Glomerular visceral epithelial cell (primary cell): ENCODE measurements around the gene PLA2G7.
"Not testable (repeated sequence)": the region's sequence is repeated elsewhere in the genome, so short reads cannot be mapped to it uniquely, and the experiment has no call there.

Source experiments
- DNase-seq: peaks from one replicate; pipeline ENCODE4 v3.0.0-alpha.2; 2016; ENCODE audit errors: extremely low spot score

PLA2G7 gene

GRCh38 chr6:46734867-46735719 is at the start of gene PLA2G7:
TSS of gene PLA2G7 (minus strand) at chr6:46735375. CDS start at chr6:46722891, 12,484 bp downstream.
- no peak for DNase-seq

DNA sequence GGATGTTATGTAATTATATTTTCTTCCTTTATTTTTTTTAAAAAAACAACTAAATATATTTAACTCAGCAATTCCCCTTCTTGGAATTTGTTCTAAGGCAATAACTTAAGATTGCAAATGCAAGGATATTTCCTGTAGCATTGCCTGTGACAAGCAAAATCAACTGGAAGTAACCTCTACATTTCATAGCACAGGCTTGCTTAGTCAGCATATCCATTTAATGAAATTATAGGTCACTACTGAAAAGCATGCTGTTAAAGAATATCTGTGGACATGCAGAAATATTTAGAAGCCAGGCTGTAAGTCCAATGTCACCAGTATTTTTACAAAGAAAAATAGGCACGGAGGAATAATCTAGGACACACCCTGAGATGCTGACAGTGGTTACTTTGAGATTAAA is 49.4 kb upstream of the PLA2G7 start:
- DNase-seq: no peak

DNA sequence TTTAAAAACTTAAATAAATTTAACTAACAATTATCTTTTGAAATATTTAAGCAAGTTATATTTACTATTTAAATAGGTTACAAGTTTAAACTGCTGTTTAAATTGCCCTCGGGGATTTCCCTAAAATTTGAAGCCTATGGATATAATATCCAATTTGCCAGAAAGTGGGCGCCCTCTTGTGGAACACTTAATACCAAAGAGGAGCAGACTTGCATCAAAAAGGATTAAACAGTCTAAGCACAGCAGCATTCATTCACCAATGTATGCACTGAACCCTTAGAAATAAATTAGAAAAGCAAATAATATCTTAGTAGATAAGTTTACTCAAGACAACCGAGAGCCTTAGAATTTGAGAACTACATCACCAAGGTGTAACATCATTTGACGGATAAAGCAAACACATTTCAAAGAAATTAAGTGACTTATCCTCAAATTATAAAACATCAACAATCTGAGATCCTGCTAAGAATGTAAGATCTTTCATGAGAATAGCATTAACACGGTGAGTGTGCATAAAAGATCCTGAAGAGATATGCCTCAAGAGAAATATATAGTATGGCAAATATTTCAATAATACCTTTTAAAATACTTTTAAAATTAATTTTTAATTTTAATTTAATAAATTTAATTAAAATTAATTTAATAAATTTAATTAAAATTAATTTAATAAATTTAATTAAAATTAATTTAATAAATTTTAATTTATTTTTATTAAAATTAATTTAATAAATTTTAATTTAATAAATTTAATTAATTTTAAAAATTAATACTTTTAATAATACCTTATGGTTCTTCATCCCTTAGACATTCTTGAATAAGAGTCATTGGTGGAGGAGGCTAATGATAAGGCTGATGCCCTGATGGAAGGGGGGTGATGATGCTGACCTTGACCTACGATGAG is 46.6 kb upstream of the PLA2G7 start:
- peak; percentile 54 for DNase-seq

DNA sequence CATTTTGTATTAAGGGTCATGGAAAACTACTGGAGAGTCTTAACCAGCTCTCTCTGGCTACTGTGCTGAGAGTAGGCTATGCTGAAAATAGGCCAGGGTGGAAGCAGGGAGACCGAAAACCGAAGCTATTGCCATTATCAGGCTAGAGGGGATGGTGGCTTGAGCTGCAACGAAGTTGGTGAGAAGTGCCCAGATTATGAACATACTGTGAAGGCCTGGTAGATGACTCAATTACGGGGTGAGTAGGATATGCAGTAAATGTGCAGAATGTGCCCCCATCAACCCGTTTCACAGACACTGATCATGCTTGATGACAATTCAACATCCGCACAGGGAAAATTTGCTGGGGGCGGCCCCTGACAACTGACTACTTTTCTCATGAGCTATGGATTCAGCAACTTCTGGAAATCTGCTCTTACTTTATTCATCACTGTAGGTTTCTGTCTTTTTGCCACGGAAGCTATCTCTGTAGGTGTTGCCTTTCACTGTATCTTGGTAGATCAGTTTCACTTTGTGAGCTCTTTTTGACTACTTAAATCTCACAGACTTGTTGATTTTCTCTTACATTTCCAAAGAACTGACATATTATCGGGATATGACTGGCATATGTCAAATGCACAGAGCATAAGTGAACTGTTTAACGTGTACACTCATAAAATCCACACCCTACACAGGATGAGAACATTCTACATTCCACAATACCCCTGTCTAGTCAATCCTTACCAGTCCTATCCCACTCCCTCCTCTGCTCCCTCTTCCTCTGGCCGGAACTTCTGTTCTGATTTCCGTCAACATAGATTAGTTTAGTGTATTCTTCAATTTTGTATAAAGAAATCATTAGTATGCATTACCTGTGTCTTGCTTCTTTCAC is 42.5 kb upstream of the PLA2G7 start:
- DNase-seq: no peak

DNA sequence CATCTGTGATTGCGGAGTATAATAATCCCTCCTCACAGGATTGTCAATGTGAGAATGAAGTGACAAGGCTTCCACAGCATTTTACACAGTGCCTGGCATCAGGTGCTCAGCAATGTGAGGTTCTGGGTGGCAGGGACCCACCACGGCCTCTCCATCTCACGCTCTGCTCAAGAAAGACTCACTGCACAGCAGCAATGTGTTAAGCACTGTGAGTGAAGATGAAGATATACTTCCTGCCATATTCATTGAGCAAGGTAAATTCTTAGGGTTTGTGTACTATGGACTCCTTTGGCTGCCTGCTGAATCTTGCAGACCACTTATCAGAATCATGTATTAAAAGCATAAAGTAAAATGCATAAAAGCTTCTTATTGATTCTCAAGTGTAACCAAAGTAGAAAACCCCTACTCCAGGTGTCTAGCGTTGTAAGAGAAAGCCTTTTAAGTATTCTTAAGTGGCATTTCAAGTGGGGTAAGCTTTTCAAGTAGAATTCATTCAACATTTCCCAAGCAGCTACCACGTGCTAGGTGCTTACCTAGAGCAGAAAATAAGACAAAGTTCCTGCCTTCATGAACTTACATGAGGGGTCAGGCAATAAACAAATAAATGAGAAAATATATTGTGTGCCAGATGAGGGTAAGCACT is 41.0 kb upstream of the PLA2G7 start:
- no peak for DNase-seq

- not testable (repeated sequence) for DNase-seq
Observed at GRCh38 chr6:46774736-46775135, 39.6 kb upstream of the PLA2G7 start.

DNA sequence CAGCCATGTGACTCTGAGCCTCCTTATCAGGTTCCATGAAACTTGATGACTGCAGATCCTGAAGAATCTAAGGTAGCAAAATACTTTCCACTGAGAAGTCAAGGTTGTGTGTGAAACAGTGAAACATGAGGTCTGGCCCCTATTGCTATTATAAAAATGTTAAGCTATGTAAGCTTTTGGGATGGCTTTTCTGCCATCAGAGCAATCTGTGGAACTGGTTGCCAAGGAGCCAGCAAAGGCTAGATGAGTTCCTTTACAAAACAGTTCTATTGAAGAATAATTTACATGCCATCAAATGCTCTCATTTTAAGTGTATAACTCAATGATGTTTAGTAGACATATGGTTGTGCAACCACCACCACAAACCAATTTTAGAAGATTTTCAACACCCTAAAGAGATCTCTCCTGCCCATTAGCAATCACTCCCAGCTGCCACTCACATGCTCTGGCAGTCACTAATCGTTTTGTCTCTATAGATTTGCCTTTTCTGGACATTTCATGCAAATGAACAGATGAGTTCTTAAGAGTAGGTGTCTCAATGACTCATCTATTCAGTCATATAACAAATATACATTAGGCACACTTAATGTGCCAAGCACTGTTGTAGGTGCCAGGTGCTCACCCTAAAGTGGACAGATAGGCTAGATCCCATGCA is 38.2 kb upstream of the PLA2G7 start:
- no peak for DNase-seq

DNA sequence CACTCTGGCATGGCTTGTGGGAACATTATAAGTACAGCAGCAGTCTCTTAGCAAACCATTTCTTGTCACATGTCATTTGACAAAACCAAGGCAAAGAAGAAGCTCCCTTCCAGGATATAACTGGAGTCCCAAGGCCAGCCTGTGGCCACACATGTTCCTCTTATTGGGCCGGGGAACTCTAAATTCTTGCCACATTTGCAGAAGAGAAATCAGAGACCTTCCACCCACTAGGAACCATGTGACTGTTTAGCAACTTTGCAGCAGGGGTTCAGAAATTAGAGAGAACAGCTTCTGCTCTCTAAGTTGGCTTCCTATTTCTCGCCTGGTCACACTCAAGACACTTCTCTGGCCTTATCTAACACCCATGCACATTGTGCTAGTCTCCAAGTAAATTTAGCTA is 37.6 kb upstream of the PLA2G7 start:
- no peak for DNase-seq

GRCh38 chr6:46772016-46772415 is 36.8 kb upstream of the PLA2G7 start:
- no peak for DNase-seq

DNA sequence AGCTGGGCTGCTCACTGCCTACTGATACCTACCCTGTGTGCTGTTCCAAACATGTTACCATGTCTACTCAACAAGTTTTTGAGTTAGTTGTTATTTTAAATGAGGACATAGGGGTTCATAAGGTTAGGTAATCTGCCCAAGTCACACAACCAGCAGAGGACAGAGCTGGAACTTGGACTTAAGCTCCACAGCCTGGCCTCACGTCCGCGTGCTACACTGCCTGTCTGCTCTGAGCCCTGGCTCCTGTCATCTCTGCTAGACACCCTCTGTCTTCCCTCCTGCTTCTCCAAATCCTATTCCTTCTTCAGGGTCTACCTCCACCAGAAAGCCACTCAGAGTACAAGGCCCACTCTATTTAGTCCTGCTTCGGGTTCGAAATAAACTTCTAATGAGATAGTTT is 29.8 kb upstream of the PLA2G7 start:
- DNase-seq: no peak

GRCh38 chr6:46764280-46764679 is 29.1 kb upstream of the PLA2G7 start:
- DNase-seq: not testable (repeated sequence)

DNA sequence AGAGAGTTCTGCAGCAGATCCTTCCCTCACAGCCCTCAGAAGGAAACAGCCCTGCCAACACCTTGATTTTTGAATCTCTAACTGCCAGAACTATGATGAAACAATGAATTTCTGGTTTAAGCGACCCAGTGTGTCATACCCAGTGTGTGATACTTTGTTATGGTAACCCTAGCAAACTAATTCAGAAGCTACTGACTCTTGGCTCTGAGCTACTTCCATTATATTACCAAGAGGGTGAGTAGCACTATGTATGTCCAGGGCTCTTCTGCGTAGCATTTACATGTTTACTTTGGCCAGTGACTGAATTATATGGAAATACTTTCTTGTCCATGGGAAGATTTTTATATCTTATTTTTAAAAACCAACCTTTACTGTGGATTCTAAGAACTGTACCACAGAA is 28.3 kb upstream of the PLA2G7 start:
- DNase-seq: no peak

- DNase-seq: no peak
Observed at GRCh38 chr6:46760925-46761324, 25.8 kb upstream of the PLA2G7 start.

DNA sequence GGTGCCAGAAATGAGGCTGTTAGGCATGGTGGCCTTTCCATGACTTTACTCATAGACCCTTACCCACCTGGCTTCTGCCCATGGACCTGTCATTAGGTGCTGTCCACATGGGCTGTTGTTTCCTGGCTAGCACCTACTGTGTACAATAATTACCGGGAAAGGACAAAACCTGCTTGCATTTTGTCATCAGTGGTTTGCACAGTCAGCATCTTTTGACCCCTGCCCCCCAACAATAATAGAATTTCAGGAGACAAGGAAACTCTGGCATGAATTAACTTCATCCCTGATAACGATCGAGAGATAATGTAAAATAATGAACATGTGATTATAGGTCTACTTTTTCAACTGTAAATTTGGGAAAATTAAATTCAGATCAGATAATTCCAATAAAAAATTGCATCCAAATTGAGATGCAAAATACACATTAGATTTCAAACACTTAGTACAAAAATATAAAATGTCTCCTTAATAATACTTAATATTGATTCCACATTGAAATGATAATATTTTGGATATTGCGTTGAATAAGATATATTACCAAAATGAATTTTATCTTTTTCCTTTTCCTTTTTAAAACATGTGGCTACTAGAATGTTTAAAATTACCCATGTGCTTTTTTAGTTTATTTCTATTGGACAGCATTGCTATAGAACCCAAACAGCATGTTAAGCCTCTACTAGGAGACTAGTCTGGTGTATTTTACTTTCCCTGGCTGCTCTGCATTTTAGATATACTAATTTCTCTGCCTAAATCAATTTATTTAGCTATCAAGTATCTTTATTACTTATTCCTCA is 24.0 kb upstream of the PLA2G7 start:
- DNase-seq: no peak

DNA sequence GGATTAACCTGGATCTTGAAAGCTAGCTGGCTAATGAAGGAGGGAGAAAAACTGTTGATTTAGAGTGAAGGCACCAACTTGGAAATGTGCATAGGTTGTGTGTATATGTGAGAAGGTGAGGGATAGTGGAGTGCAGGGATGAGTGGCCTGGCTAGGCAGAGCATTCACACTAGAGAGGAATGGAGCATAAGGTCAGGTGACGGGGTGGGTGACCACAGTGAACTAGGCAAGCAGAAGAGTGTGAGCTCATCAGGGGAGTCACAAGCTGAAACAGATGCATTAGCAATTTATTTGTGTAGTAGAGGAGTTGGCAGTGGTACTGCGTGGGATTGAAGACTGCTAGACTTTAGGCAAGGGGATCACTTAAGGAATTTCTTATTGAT is 22.0 kb upstream of the PLA2G7 start:
- no peak for DNase-seq

DNA sequence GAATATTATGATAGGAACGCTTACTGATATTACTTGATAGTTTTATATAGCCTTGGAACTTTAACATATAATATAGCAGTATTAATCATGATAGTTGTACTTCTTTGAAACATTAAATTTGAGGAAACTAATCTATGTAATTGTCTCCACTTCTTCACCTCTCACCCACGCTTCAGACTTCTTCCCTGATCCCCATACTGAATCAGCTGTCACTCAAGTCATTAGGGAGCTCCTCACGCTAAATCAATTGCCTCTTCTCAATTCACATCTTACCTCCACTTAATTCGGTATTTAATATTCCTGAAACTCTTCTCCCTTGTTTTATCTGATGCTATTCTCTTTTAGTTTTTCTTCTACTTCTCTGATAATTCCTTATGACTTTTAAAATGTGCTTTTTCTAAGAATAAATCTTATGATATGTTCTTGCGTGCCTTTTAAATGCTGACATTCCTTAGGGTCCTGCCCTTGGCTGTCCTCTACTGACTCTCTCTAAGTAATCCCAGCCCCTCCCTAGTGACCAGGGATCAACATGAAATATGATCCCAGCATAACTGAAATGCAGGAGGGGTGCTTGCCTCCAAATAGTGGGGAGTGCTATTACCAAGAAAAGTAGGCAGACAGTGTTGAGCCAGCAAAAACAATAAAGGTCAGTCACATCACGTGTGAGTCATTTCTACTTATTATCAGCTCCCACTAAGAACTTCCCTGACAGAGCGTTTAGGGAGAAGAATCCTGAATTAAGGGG is 21.5 kb upstream of the PLA2G7 start:
- no peak for DNase-seq

GRCh38 chr6:46755865-46756264 is 20.7 kb upstream of the PLA2G7 start:
- no peak for DNase-seq

DNA sequence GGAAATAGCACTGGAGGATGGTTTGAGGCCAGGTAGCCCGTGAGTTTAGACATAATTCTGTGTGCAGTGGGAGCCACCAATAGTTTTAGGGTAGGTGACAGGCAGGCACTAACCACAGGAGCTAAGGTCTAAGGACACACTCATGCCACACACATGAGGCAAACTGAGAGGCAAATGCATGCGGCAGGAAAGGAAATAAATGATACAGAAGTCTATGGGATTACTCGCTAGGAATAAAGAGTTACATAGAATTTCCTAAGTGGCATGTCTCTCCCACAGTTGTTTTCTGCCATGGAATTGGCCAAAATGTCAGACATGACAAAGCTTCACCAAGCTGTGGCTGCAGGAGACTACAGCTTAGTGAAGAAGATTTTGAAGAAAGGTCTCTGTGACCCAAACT is 16.5 kb upstream of the PLA2G7 start:
- DNase-seq: no peak

GRCh38 chr6:46749731-46750130 is 14.6 kb upstream of the PLA2G7 start:
- DNase-seq: no peak
